ENCODE results near the gene HSF4. TPM values are rescaled to one million over a fixed set of nuclear protein-coding genes. Genes with fewer than 3 reads are reported as not detected.

Gene HSF4
- total RNA-seq, 1 experiment from 2014 or later = 57.1 TPM

- DNase-seq = no peak
- intact Hi-C loops (cut with micrococcal nuclease; ENCODE audit: unreplicated experiment) = no loop called here
- Mint-ChIP-seq H3K27me3 (ENCODE audit: unreplicated experiment) (peaks cover 28% of the 10 kb centered on the region), H3K4me1 (ENCODE audit: low read depth, unreplicated experiment) (no peaks in the 10 kb centered on the region), H3K4me3 (ENCODE audit: low read depth, unreplicated experiment) (no peak overlapping the region), H3K27ac (ENCODE audit: unreplicated experiment) (no peak overlapping the region), H3K9me3 (ENCODE audit: low read depth, unreplicated experiment) (no peaks in the 10 kb centered on the region), H3K36me3 (ENCODE audit: insufficient read depth, unreplicated experiment) (peaks cover 9% of the 10 kb centered on the region)
- CTCF ChIA-PET = no interaction called here
- TF ChIP-seq CTCF (IDR thresholded peaks at IDR 0.05; ENCODE audit: unreplicated experiment) = no peak
- BruUV-seq (replicated peaks) = no TSS peak
Measured at GRCh38 chr16:67211674-67212073, 47.1 kb downstream of the HSF4 start.

- Mint-ChIP-seq H3K36me3 (ENCODE audit: insufficient read depth, unreplicated experiment) (peaks cover 2% of the 10 kb centered on the region), H3K27me3 (ENCODE audit: unreplicated experiment) (peaks cover 38% of the 10 kb centered on the region), H3K27ac (ENCODE audit: unreplicated experiment) (no peak overlapping the region), H3K9me3 (ENCODE audit: low read depth, unreplicated experiment) (no peaks in the 10 kb centered on the region), H3K4me3 (ENCODE audit: low read depth, unreplicated experiment) (no peak overlapping the region), H3K4me1 (ENCODE audit: low read depth, unreplicated experiment) (no peaks in the 10 kb centered on the region)
- CTCF ChIA-PET = interaction anchor here (0.7 kb wide), 1 partner anchor 327 kb away, joined by 3 read pairs; no protein-coding TSS in a partner anchor
- TF ChIP-seq CTCF (IDR thresholded peaks at IDR 0.05; ENCODE audit: unreplicated experiment) = no peak
- no peak for DNase-seq
- no TSS peak for BruUV-seq (replicated peaks)
- intact Hi-C loops (cut with micrococcal nuclease; ENCODE audit: unreplicated experiment) = no loop called here
Measured at GRCh38 chr16:67212766-67213165, 48.2 kb downstream of the HSF4 start.

GRCh38 chr16:67213197-67214019 lies 48.9 kb downstream of the HSF4 start:
- H3K4me3 Mint-ChIP-seq (ENCODE audit: low read depth, unreplicated experiment) = no peak overlapping the region
- TF ChIP-seq CTCF (IDR thresholded peaks at IDR 0.05; ENCODE audit: unreplicated experiment) = no peak

GRCh38 chr16:67215706-67216105 lies 51.2 kb downstream of the HSF4 start:
- no TSS peak for BruUV-seq (replicated peaks)
- TF ChIP-seq CTCF (IDR thresholded peaks at IDR 0.05; ENCODE audit: unreplicated experiment) = no peak
- Mint-ChIP-seq H3K27me3 (ENCODE audit: unreplicated experiment) (peaks cover 28% of the 10 kb centered on the region), H3K36me3 (ENCODE audit: insufficient read depth, unreplicated experiment) (no peaks in the 10 kb centered on the region), H3K9me3 (ENCODE audit: low read depth, unreplicated experiment) (no peaks in the 10 kb centered on the region), H3K27ac (ENCODE audit: unreplicated experiment) (no peak overlapping the region), H3K4me3 (ENCODE audit: low read depth, unreplicated experiment) (no peak overlapping the region), H3K4me1 (ENCODE audit: low read depth, unreplicated experiment) (no peaks in the 10 kb centered on the region)
- CTCF ChIA-PET = no interaction called here
- DNase-seq = no peak
- intact Hi-C loops (cut with micrococcal nuclease; ENCODE audit: unreplicated experiment) = no loop called here

More at GRCh38 chr16:67213197-67214019, 48.9 kb downstream of the HSF4 start:
- intact Hi-C loops (cut with micrococcal nuclease; ENCODE audit: unreplicated experiment) = no loop called here
- no TSS peak for BruUV-seq (replicated peaks)
- DNase-seq = no peak
- Mint-ChIP-seq H3K4me1 (ENCODE audit: low read depth, unreplicated experiment) (no peaks in the 10 kb centered on the region), H3K9me3 (ENCODE audit: low read depth, unreplicated experiment) (no peaks in the 10 kb centered on the region), H3K27me3 (ENCODE audit: unreplicated experiment) (peaks cover 41% of the 10 kb centered on the region), H3K36me3 (ENCODE audit: insufficient read depth, unreplicated experiment) (no peaks in the 10 kb centered on the region), H3K27ac (ENCODE audit: unreplicated experiment) (no peak overlapping the region)
- CTCF ChIA-PET = no interaction called here

All from Calu3 (cell line).